ENCODE data around the gene GLRA2. TPM values are rescaled to one million over a fixed set of nuclear protein-coding genes. Genes with fewer than 3 reads are reported as not detected.

GLRA2 gene
- total and polyA plus RNA-seq, 7 experiments from 2014 or later, result not detected

DNA sequence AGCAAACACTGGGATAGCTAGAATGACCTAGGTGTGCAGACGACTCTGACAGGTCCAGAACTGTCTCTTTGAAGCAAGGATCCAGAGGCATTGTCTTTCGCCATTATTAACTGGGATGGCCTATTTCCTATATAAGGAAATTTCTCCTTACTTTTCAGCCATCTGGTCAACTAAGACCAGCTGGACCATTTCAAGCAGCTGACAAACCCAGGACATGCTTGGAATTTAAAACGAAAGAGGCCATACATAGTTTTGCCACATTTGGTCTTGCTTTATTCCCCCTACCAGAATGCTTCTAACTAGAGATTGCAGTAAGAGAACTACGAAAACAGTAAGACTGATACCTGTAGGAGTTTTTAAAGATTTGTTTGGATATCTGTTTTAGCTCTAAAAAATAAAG, 87.0 kb downstream of the GLRA2 start:
- no peaks in the 10 kb centered on the region for H3K27me3 ChIP-seq (ENCODE audit: control insufficient read depth in 2 of 2, insufficient read depth in 2 of 2, low read length in 2 of 2)
- H3K9me3 ChIP-seq (ENCODE audit: control insufficient read depth in 2 of 3, low read length in 3 of 3), result no peaks in the 10 kb centered on the region
- no peaks in the 10 kb centered on the region for H3K4me1 ChIP-seq (ENCODE audit: control insufficient read depth in 2 of 2, insufficient read depth in 2 of 2, low read length in 2 of 2)
- H3K27ac ChIP-seq (ENCODE audit: low read depth, low read length), result no peak overlapping the region
- DNase-seq, result no peak
- peaks cover 0 to 6% (median 0%) of the 10 kb centered on the region in 5 donors for H3K27me3 Mint-ChIP-seq
- H3K9me3 Mint-ChIP-seq, result peaks cover 0 to 7% (median 0%) of the 10 kb centered on the region in 11 donors
- H3K4me3 ChIP-seq (ENCODE audit: low read length), result no peak overlapping the region
- H3K36me3 ChIP-seq (ENCODE audit: control insufficient read depth in 2 of 3, insufficient read depth in 3 of 3, low read length in 3 of 3), result no peaks in the 10 kb centered on the region
- ChIA-PET POLR2A (no interaction called here), CTCF (no interaction called here)
- no peak overlapping the region for H3K4me3 Mint-ChIP-seq
- no peak for ATAC-seq
- H3K36me3 Mint-ChIP-seq, result no peaks in the 10 kb centered on the region
- H3K27ac Mint-ChIP-seq, result no peak overlapping the region
- intact Hi-C loops (cut with micrococcal nuclease), result no loop called here
- no peaks in the 10 kb centered on the region for H3K4me1 Mint-ChIP-seq

DNA sequence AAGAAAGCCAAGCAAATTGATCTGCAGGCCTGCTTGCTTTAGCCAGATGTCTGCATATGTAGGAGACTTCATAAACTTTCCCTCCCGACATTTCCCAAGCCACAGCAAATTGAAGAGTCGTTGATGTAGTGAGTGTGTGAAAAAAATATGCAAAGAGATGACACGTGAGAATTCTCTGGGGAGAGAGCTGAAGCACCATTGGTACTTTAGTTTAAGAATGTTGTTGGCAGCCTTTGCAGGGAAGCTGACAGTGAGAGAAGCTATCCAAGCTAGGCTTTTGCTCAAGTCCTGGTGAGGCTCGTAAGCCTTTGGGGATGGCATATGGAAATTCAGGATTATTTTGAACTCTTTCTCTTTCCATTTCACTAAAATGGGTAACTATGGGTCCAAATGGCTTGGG, 87.5 kb downstream of the GLRA2 start:
- CTCF ChIA-PET, result no interaction called here
- Mint-ChIP-seq H3K27me3 (peaks cover 0 to 6% (median 0%) of the 10 kb centered on the region in 5 donors), H3K27ac (no peak overlapping the region), H3K36me3 (no peaks in the 10 kb centered on the region), H3K4me1 (no peaks in the 10 kb centered on the region), H3K4me3 (no peak overlapping the region), H3K9me3 (peaks cover 0 to 7% (median 0%) of the 10 kb centered on the region in 11 donors)
- intact Hi-C loops (cut with micrococcal nuclease), result no loop called here
- Histone ChIP-seq H3K27me3 (ENCODE audit: control insufficient read depth in 2 of 2, insufficient read depth in 2 of 2, low read length in 2 of 2) (no peaks in the 10 kb centered on the region), H3K4me1 (ENCODE audit: control insufficient read depth in 2 of 2, insufficient read depth in 2 of 2, low read length in 2 of 2) (no peaks in the 10 kb centered on the region), H3K4me3 (ENCODE audit: low read length) (no peak overlapping the region), H3K9me3 (ENCODE audit: control insufficient read depth in 2 of 3, low read length in 3 of 3) (no peaks in the 10 kb centered on the region), H3K36me3 (ENCODE audit: control insufficient read depth in 2 of 3, insufficient read depth in 3 of 3, low read length in 3 of 3) (no peaks in the 10 kb centered on the region), H3K27ac (ENCODE audit: low read depth, low read length) (no peak overlapping the region)
- DNase-seq (no peak), ATAC-seq (no peak)
- POLR2A ChIA-PET, result no interaction called here

DNA sequence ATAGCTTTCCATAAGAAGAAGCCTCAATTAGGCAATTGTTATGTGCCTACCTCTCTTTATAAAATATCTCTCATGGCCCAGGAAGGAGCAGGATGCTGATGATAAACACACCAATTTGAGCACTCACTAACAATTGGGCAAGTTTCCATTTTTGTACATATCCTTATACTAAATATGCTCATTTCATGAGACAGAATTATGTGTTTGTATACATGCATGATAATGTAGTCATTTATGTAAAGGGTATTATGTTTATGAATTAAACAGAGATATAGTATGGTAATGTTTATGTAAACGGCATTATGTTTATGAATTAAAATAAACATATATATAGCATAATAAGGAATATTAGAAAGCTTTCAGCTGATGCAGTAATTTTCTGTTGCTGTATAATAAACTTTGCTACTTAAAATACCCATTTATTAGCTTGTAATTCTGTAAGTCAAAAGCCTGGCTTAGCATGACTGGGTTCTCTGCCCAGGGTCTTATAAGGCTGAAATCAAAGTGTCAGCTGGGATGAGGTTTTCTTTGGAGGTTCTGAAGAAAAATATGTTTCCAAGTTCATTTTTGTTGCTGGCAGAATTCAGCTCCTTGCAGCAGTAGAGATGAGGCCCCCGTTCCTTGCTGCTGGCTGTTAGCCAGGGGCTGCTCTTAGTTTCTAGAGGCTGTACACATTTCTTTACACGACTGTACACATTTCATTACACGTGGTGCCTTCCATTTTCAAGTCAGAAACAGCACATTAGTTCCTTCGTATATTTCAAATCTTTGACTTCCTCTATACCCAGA, 89.0 kb downstream of the GLRA2 start:
- Histone ChIP-seq H3K36me3 (ENCODE audit: control insufficient read depth in 2 of 3, insufficient read depth in 3 of 3, low read length in 3 of 3) (no peaks in the 10 kb centered on the region), H3K4me3 (ENCODE audit: low read length) (no peak overlapping the region), H3K27ac (ENCODE audit: low read depth, low read length) (no peak overlapping the region), H3K9me3 (ENCODE audit: control insufficient read depth in 2 of 3, low read length in 3 of 3) (no peaks in the 10 kb centered on the region), H3K4me1 (ENCODE audit: control insufficient read depth in 2 of 2, insufficient read depth in 2 of 2, low read length in 2 of 2) (no peaks in the 10 kb centered on the region), H3K27me3 (ENCODE audit: control insufficient read depth in 2 of 2, insufficient read depth in 2 of 2, low read length in 2 of 2) (no peaks in the 10 kb centered on the region)
- Mint-ChIP-seq H3K27ac (no peak overlapping the region), H3K4me1 (no peaks in the 10 kb centered on the region), H3K36me3 (no peaks in the 10 kb centered on the region), H3K9me3 (peaks cover 0 to 13% (median 2%) of the 10 kb centered on the region in 11 donors), H3K27me3 (peaks cover 0 to 6% (median 0%) of the 10 kb centered on the region in 5 donors), H3K4me3 (no peak overlapping the region)
- ATAC-seq, result no peak
- POLR2A ChIA-PET, result no interaction called here
- DNase-seq, result no peak
- intact Hi-C loops (cut with micrococcal nuclease), result no loop called here
- CTCF ChIA-PET, result no interaction called here

DNA sequence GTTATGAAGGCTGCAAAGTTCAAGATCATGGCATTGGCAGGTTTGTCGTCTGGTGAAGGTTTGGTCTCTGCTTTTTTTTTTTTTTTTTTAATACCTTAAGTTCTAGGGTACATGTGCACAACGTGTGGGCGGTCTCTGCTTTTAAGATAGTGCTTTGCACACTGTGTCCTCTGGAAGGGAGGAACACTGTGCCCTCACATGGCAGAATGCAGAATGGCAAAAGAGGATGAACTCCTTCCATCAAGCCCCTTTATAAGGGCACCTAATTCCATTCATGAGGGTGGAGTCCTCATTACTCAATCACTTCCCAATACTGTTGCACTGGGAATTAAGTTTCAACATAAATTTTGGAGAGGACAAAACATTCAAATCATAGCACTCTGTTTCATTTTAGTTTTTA, 101.4 kb downstream of the GLRA2 start:
- Mint-ChIP-seq H3K4me1 (no peaks in the 10 kb centered on the region), H3K36me3 (no peaks in the 10 kb centered on the region), H3K9me3 (peaks cover 0 to 2% (median 0%) of the 10 kb centered on the region in 11 donors), H3K27me3 (peaks cover 0 to 7% (median 0%) of the 10 kb centered on the region in 5 donors), H3K4me3 (no peak overlapping the region), H3K27ac (no peak overlapping the region)
- Histone ChIP-seq H3K27me3 (ENCODE audit: control insufficient read depth in 2 of 2, insufficient read depth in 2 of 2, low read length in 2 of 2) (no peaks in the 10 kb centered on the region), H3K9me3 (ENCODE audit: control insufficient read depth in 2 of 3, low read length in 3 of 3) (no peaks in the 10 kb centered on the region), H3K4me1 (ENCODE audit: control insufficient read depth in 2 of 2, insufficient read depth in 2 of 2, low read length in 2 of 2) (no peaks in the 10 kb centered on the region), H3K36me3 (ENCODE audit: control insufficient read depth in 2 of 3, insufficient read depth in 3 of 3, low read length in 3 of 3) (no peaks in the 10 kb centered on the region), H3K4me3 (ENCODE audit: low read length) (no peak overlapping the region), H3K27ac (ENCODE audit: low read depth, low read length) (no peak overlapping the region)
- CTCF ChIA-PET, result no interaction called here
- intact Hi-C loops (cut with micrococcal nuclease), result no loop called here
- no peak for ATAC-seq
- DNase-seq, result no peak
- POLR2A ChIA-PET, result no interaction called here

DNA sequence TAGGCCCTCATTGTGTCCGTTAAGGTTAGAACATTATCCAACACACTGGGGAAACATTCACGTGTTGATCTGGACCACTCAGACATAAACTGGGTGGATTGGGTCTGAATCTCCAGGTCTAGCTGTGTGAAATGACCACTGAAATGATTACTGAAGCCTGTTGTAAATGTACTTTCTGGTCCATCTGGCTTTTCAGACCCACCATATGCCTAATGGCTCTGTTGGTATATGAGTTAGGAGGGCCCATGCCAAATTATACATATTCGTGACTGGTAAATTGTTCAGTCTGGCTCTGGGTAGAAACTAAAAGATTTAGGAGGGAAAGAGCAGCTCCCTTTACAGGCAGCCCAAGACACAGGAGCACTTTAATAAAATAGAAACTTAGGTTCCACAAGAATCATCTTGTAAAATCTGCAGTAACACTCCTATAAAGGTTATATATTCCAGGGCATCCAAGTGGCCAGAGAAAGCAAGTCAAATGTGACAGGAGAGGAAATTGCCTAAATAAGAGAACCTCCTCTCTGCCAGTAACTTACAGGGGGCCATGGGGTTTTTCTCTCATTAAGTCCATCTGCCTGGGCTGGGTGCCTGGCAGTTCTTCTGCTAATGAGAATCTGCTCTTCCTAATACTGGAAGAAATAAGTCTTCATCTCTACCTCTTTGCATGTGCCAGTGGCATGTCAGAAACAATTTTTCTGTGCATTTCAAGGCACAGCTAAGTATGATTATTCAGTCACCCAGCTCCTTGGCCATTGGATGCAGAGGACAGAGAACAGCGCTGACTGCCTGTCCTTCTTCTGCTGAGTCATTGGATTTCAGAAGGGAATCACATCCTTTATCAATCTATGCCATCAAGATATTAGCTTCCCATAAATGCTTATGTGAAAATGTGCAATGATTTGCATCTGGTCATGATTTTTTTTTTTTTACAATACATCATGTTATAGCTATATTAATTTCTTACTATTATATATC, 112.6 kb downstream of the GLRA2 start:
- H3K36me3 ChIP-seq (ENCODE audit: control insufficient read depth in 2 of 3, insufficient read depth in 3 of 3, low read length in 3 of 3), result no peaks in the 10 kb centered on the region
- H3K4me3 ChIP-seq (ENCODE audit: low read length), result no peak overlapping the region
- Mint-ChIP-seq H3K27me3 (peaks cover 0 to 11% (median 0%) of the 10 kb centered on the region in 5 donors), H3K36me3 (no peaks in the 10 kb centered on the region), H3K4me1 (no peaks in the 10 kb centered on the region), H3K4me3 (no peak overlapping the region), H3K27ac (no peak overlapping the region), H3K9me3 (peaks cover 0 to 5% (median 0%) of the 10 kb centered on the region in 11 donors)
- no peak overlapping the region for H3K27ac ChIP-seq (ENCODE audit: low read depth, low read length)
- intact Hi-C loops (cut with micrococcal nuclease), result no loop called here
- POLR2A ChIA-PET, result no interaction called here
- CTCF ChIA-PET, result no interaction called here
- no peaks in the 10 kb centered on the region for H3K27me3 ChIP-seq (ENCODE audit: control insufficient read depth in 2 of 2, insufficient read depth in 2 of 2, low read length in 2 of 2)
- no peaks in the 10 kb centered on the region for H3K9me3 ChIP-seq (ENCODE audit: control insufficient read depth in 2 of 3, low read length in 3 of 3)
- no peak for DNase-seq
- H3K4me1 ChIP-seq (ENCODE audit: control insufficient read depth in 2 of 2, insufficient read depth in 2 of 2, low read length in 2 of 2), result no peaks in the 10 kb centered on the region
- no peak for ATAC-seq

DNA sequence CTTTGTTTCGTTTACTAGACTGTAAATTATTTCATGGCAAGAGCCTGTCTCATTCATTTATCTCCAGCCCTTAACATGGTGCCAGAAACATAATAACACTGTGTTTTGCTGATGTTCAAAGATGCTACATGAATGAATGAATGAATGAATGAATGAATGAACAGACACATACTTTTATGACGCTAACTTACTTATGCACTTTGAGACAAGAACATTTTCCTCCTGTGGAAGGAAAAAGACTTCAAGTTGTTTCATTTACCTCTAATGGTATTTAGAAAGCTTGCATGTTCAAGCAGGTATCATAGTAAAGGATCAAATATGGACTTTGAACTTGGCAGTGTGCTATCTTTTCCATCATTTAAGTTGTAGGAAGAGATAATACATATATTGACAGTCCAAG, 131.6 kb downstream of the GLRA2 start:
- peaks cover 0 to 4% (median 0%) of the 10 kb centered on the region in 11 donors for H3K9me3 Mint-ChIP-seq
- no peak overlapping the region for H3K27ac Mint-ChIP-seq
- H3K4me1 Mint-ChIP-seq, result no peaks in the 10 kb centered on the region
- H3K36me3 Mint-ChIP-seq, result no peaks in the 10 kb centered on the region
- H3K4me3 Mint-ChIP-seq, result no peak overlapping the region
- no peak overlapping the region for H3K27ac ChIP-seq (ENCODE audit: low read depth, low read length)
- no peak for ATAC-seq
- CTCF ChIA-PET, result no interaction called here
- no peaks in the 10 kb centered on the region for H3K27me3 ChIP-seq (ENCODE audit: control insufficient read depth in 2 of 2, insufficient read depth in 2 of 2, low read length in 2 of 2)
- POLR2A ChIA-PET, result no interaction called here
- no peaks in the 10 kb centered on the region for H3K36me3 ChIP-seq (ENCODE audit: control insufficient read depth in 2 of 3, insufficient read depth in 3 of 3, low read length in 3 of 3)
- no peak overlapping the region for H3K4me3 ChIP-seq (ENCODE audit: low read length)
- no peaks in the 10 kb centered on the region for H3K9me3 ChIP-seq (ENCODE audit: control insufficient read depth in 2 of 3, low read length in 3 of 3)
- DNase-seq, result no peak
- intact Hi-C loops (cut with micrococcal nuclease), result no loop called here
- no peaks in the 10 kb centered on the region for H3K4me1 ChIP-seq (ENCODE audit: control insufficient read depth in 2 of 2, insufficient read depth in 2 of 2, low read length in 2 of 2)
- H3K27me3 Mint-ChIP-seq, result peaks cover 0 to 7% (median 5%) of the 10 kb centered on the region in 5 donors
